HEK293 (cell line): Measurements from ENCODE around the gene ENOSF1.
A peak's percentile ranks its signal among the peaks of the same experiment; 100 is the strongest.

ENCODE experiments used
- CTCF ChIA-PET: fragments of 350-600 bp; formaldehyde crosslinking; extraction: SDS; loops from one replicate; lab custom pipeline; 2021; ENCODE audit warnings: antibody characterized with exemption; lab: Yijun Ruan, JAX
- POLR2A ChIA-PET: fragments of 300-600 bp; formaldehyde crosslinking; extraction: SDS; loops from one replicate; lab custom pipeline; 2020; ENCODE audit warnings: antibody characterized with exemption, inconsistent platforms; lab: Yijun Ruan, JAX
- H3K27ac ChIP-seq: fragments of 200-500 bp; sonication (Bioruptor generic); 2 replicates; pipeline ENCODE4 v1.5.1; 2014; ENCODE audit warnings: low read depth, low read length, control low read depth, inconsistent platforms; ENCODE audit errors: extremely low read depth
- H3K36me3 ChIP-seq, 2 experiments: fragments of 200-500 bp in 1 of 2; sonication (Bioruptor generic) in 1 of 2; 1 replicate in 1 of 2; 2 replicates in 1 of 2; pipeline ENCODE4 v1.5.1; 2014 to 2017; ENCODE audit warnings: inconsistent platforms in 2 of 2, low read length in 2 of 2; ENCODE audit not compliant: control insufficient read depth in 2 of 2, insufficient read depth in 1 of 2
- H3K4me1 ChIP-seq: fragments of 200-500 bp; sonication (Bioruptor generic); 2 replicates; pipeline ENCODE4 v1.5.1; 2014; ENCODE audit warnings: mild to moderate bottlenecking, low read length, inconsistent platforms; ENCODE audit not compliant: control insufficient read depth, insufficient read depth
- H3K4me3 ChIP-seq: 2 replicates; pipeline ENCODE4 v1.5.1; 2011; ENCODE audit warnings: low read depth, mild to moderate bottlenecking, control low read depth, low read length, moderate library complexity
- H3K9me3 ChIP-seq: fragments of 200-500 bp; sonication (Bioruptor generic); 2 replicates; pipeline ENCODE4 v1.5.1; 2014; ENCODE audit warnings: low read depth, low read length, inconsistent platforms; ENCODE audit not compliant: control insufficient read depth, insufficient read depth
- ELK4 ChIP-seq: IDR thresholded peaks from 2 replicates; pipeline ENCODE4 v1.6.1; 2011; ENCODE audit warnings: mild to moderate bottlenecking, low read depth, low read length, borderline replicate concordance
- SCRT2 ChIP-seq: fragments of 450-650 bp; formaldehyde crosslinking; IDR thresholded peaks from 2 replicates; pipeline ENCODE4 v1.5.1; 2016; ENCODE audit warnings: missing biosample characterization, missing genetic modification characterization
- ZBTB7A ChIP-seq: fragments of 450-650 bp; formaldehyde crosslinking; IDR thresholded peaks from 2 replicates; pipeline ENCODE4 v1.5.1; 2016; ENCODE audit warnings: low read depth, missing biosample characterization, missing genetic modification characterization
- ZFHX2 ChIP-seq: fragments of 450-650 bp; formaldehyde crosslinking; conservative IDR thresholded peaks from 2 replicates; pipeline ENCODE4 v1.5.1; 2016; ENCODE audit warnings: missing biosample characterization, missing genetic modification characterization
- ZNF19 ChIP-seq: fragments of 450-650 bp; formaldehyde crosslinking; IDR thresholded peaks from 2 replicates; pipeline ENCODE4; 2016; ENCODE audit warnings: missing biosample characterization, missing genetic modification characterization, low read depth
- ZNF202 ChIP-seq: fragments of 450-650 bp; formaldehyde crosslinking; IDR thresholded peaks from 2 replicates; pipeline ENCODE4 v1.5.1; 2016; ENCODE audit warnings: missing biosample characterization, missing genetic modification characterization, borderline replicate concordance
- ZNF362 ChIP-seq: fragments of 450-650 bp; formaldehyde crosslinking; IDR thresholded peaks from 2 replicates; pipeline ENCODE4 v1.5.1; 2016; ENCODE audit warnings: missing biosample characterization, missing genetic modification characterization
- ZNF366 ChIP-seq: fragments of 450-650 bp; formaldehyde crosslinking; conservative IDR thresholded peaks from 2 replicates; pipeline ENCODE4 v1.5.1; 2016; ENCODE audit warnings: missing biosample characterization, missing genetic modification characterization
- ZNF398 ChIP-seq: fragments of 450-650 bp; formaldehyde crosslinking; IDR thresholded peaks from 2 replicates; pipeline ENCODE4 v1.5.1; 2017; ENCODE audit warnings: missing biosample characterization, missing genetic modification characterization
- ZNF600 ChIP-seq: fragments of 450-650 bp; formaldehyde crosslinking; IDR thresholded peaks from 2 replicates; pipeline ENCODE4 v1.5.1; 2016; ENCODE audit warnings: missing biosample characterization, missing genetic modification characterization
- ZNF621 ChIP-seq: fragments of 450-650 bp; formaldehyde crosslinking; IDR thresholded peaks from 2 replicates; pipeline ENCODE4 v1.5.1; 2017; ENCODE audit warnings: missing biosample characterization, missing genetic modification characterization
- ZNF747 ChIP-seq: fragments of 450-650 bp; formaldehyde crosslinking; IDR thresholded peaks from 2 replicates; pipeline ENCODE4 v1.5.1; 2016; ENCODE audit warnings: missing biosample characterization, missing genetic modification characterization
- ZNF76 ChIP-seq: fragments of 450-650 bp; formaldehyde crosslinking; IDR thresholded peaks from 2 replicates; pipeline ENCODE4; 2016; ENCODE audit warnings: low read depth, missing biosample characterization, missing genetic modification characterization, borderline replicate concordance

ENOSF1 gene

GRCh38 chr18:680392-680791 is 32.0 kb downstream of the ENOSF1 start:
- POLR2A ChIA-PET, result interaction anchor here (0.7 to 1.2 kb wide), 2 partner anchors 16 to 159 kb away, joined by 3 to 4 read pairs; no protein-coding TSS in a partner anchor
- CTCF ChIA-PET, result interaction anchor here (0.7 to 3.8 kb wide), 4 partner anchors 10 to 159 kb away, joined by 3 to 19 read pairs (median 6); no protein-coding TSS in a partner anchor
- H3K9me3 ChIP-seq, result no peaks in the 10 kb centered on the region
- H3K36me3 ChIP-seq, result peaks cover 5 to 47% of the 10 kb centered on the region in 2 experiments; a peak in 2 of 3 replicates
- 0 out of 2 replicates have a peak, but pooled peaks have one; percentile 40 for TF ChIP-seq ZNF362
- TF ChIP-seq ZBTB7A, result no peak
- TF ChIP-seq ZFHX2 (tag by site-specific recombination), result peak; percentile 40
- H3K27ac ChIP-seq, result no peak overlapping the region
- H3K4me3 ChIP-seq, result no peak overlapping the region
- no peaks in the 10 kb centered on the region for H3K4me1 ChIP-seq

- peaks cover 6 to 54% of the 10 kb centered on the region in 2 experiments; a peak in 2 of 3 replicates for H3K36me3 ChIP-seq
- CTCF ChIA-PET, result interaction anchor here (0.6 to 3.8 kb wide), 5 partner anchors 9 to 531 kb away, joined by 3 to 19 read pairs (median 4); no protein-coding TSS in a partner anchor
- no peak for TF ChIP-seq ZNF747 (tag by site-specific recombination)
Measured at GRCh38 chr18:679516-679915, 32.9 kb downstream of the ENOSF1 start.

GRCh38 chr18:678482-679182 is 33.8 kb downstream of the ENOSF1 start:
- CTCF ChIA-PET, result interaction anchor here (0.6 to 3.8 kb wide), 6 partner anchors 11 to 160 kb away, joined by 3 to 19 read pairs (median 5); no protein-coding TSS in a partner anchor
- POLR2A ChIA-PET, result no interaction called here

More at GRCh38 chr18:679516-679915, 32.9 kb downstream of the ENOSF1 start:
- no peak overlapping the region for H3K4me3 ChIP-seq
- no peaks in the 10 kb centered on the region for H3K9me3 ChIP-seq
- H3K4me1 ChIP-seq, result no peaks in the 10 kb centered on the region
- H3K27ac ChIP-seq, result no peak overlapping the region
- POLR2A ChIA-PET, result interaction anchor here (1.2 kb wide), 1 partner anchor 160 kb away, joined by 4 read pairs; no protein-coding TSS in a partner anchor

More at GRCh38 chr18:678482-679182, 33.8 kb downstream of the ENOSF1 start:
- no peaks in the 10 kb centered on the region for H3K4me1 ChIP-seq
- no peaks in the 10 kb centered on the region for H3K9me3 ChIP-seq
- TF ChIP-seq ZNF621 (tag by site-specific recombination) (no peak), ZNF600 (tag by site-specific recombination) (peak; percentile 29; the same call in 1 of the 2 replicates), ZNF76 (tag by site-specific recombination) (no peak), ZNF398 (tag by site-specific recombination) (no peak), SCRT2 (tag by site-specific recombination) (peak; percentile 61), ZNF19 (tag by site-specific recombination) (no peak), ELK4 (no peak), ZNF202 (no peak), ZNF366 (tag by site-specific recombination) (0 out of 2 replicates have a peak, but pooled peaks have one; percentile 23)
- TF ChIP-seq, all 188 proteins: peak for 3
- Histone ChIP-seq H3K36me3 (peaks cover 15 to 62% of the 10 kb centered on the region in 2 experiments), H3K27ac (no peak overlapping the region), H3K4me3 (no peak overlapping the region)
